Activated CD4-positive, CD25-positive, alpha-beta regulatory T cell treated with anti-CD3 and anti-CD28 coated beads, Interleukin-2, amount 50 U/mL, for 24 hours (primary cell): ENCODE data around the gene ZNF474.

Source experiments
- ATAC-seq, 2 donors: fragments of 150-1000 bp; cut with Tn5 transposase; one replicate each; pipeline ENCODE4 v1.10.0; 2021; ENCODE audit warnings: mild to moderate bottlenecking in 1 of 2, moderate library complexity in 1 of 2

Gene ZNF474

DNA sequence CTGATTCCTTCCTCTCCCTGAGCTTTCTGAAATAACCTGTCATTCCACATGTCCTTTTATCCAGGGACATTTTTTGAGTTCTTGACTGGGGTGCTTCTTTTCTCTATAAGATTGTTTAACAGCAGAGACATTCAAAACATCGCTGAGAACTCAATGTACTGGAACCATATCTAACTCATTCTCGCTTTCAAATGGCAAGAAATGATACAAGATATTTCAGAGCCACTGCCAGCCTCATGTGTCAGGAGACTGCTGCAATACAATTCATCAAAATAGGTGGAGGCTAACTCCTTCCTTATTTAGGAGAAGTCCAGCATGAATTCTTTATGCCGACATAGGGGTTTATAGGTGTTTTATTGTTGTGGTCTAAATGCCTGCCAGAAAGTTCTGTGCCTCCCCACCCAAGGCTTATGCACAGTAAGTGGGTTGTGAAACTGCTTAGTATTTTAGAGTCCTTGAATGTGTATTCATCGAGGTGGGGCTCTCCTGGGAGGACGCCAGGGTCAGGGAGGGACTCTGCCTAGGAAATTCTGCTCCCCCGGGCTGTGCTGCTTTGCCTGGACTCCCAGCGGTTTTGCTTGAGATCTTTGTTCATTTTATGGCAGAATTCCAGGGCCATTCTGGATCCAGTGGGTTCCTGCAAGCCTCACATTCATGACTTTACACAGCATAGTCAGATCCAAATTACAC lies 53.9 kb downstream of the ZNF474 start:
- ATAC-seq, result no peak

DNA sequence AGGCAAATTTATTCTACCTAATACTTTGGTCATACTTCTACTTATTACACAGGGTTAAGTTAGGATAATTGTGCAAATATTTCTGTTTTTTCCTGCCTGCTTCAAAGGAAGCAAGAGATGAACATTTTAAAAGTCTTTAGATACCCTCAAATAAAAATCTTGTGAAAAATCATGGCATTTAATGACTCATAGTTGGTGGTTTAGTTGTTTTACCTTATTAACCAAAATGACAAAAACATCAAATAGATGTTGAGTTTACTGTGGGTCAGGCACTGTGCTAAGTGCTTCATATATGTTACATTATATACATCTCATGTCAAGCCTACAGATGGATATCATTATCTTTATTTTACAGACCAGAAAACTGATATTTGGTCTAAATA lies 54.4 kb downstream of the ZNF474 start:
- ATAC-seq, result no peak

DNA sequence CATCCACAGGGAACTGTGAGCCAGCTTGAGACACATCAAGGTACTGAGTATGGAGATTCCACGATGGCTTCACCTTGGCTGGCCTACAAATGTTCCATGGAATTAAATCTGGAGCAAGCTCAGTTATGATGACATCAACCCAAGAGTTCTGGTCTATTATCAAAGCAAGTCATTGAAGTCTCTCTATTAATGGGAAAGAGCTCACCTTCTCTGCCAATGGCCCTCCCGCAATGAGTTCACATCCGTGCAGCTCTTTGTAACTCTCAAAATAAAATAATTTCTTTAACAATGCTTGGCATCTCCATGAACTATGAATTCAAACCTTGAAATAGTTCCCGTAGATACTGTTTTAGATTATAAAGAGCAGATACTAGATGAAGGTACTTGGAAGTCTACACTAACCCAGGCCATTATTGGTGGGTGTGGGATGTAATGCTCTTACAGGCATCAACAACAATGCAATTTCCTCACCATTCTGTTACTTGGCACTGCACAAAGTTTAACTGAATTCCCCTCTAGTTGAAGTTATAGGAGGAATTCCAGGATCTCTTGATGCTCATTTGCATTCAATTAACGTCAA lies 55.4 kb downstream of the ZNF474 start:
- no peak for ATAC-seq

DNA sequence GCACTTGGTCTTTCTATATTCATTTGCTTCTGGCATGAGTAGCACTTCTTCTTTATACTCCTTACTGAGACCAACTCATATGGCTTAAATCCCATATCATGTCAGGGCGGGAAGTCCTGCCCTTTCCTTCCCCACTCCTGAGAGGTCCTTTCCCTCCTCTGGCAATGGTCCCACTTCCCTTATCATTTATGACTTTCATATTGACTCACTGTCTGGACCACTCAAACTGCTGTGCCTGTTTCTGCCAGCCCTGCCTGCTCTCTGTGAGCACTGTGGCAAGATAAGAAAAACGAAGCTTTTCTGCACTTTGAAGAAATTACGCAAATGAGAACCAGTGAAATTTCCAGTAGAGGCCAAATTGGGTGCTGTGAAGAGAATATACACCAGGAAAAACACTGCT lies 58.1 kb downstream of the ZNF474 start:
- ATAC-seq, result no peak

DNA sequence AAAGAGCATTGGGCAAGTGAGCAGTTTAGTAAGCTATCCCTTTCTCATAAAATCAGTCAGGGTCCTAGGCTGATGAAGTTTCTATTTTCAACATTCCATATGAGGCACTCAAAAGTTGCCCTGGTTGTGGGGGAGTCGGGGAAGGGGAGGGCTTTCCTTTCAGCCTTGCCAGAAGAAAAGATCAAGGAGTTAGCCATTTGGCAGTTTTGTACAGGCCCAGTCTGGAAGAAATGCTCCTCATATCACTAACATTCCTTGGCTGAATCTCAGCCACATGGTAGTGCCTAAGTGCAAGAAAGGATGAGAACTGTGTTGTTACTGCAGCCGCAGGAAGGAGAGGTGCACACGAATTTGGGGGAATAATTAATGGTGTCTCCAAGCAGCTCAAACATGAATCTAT lies 60.8 kb downstream of the ZNF474 start:
- no peak for ATAC-seq

DNA sequence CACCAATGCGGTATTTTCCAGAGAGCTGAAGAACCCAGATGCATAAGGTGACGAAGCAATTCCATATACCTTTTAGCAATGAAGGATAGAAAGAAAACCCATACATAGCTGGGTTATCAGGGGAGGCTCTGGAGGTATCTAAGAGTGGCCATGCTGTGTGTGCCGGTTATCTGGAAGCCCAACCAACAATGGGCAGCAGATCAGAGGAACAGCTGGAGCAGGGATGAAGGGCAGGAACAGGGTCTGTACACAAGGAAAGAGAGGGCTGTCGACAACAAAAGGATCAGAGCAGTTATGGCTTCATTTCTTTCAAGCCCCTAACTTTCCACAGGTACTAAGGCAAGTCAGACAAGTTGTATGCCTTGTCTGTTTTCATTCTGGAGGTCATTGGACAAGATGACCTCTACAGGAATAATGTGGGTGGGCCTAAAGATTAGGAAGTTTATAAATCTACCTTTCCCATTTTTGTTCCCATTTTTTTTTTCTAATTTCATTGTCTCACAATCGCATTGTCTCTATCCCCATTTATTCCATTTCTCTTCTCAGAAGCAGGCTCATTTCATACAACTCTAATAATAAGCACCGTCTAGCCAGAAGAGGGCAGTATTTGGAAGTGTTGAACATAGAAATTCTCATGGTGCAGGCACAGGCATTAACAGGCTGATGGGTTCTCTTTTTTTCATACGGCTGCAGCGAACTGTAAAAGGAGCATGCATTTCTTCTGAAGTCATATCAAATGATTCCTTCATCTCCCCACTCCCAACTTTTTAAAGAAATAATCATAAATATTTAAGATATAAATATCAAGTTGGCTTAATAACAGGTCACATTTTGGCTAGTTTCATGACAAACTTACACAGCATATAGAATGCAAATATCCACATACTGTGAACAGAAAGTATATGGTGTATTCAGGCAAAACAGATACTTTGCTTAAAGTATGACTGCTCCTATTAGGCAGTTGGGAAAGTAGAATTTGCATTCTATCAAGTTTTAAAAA lies 63.5 kb downstream of the ZNF474 start:
- ATAC-seq, result no peak

DNA sequence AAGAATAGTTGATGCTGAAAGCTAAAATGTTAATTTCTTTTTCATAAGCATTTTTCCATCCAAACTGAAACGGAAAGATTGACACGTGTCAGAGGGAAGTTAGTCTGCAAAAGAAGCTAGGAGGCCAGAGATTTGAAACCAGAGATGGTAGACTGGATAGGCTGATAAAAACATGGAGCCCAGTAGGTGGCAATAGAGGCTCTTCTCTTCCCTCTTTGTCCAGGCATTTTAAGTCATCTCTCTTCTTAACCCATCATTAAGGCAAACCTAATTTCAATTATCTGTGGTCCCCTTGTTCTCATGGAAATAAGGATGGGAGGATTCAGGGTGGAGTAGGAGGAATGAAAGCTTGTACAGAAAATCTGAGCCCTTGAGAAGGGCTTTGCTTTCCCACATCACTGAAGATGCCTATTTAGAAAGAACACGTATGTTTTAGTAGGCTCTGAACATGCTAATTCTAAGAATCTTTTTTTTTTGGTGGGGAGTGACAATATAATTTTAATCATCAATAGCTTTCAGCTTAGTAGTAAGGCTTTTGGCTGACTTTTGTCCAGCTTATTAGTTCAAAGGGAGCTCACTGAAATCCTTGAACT lies 66.6 kb downstream of the ZNF474 start:
- no peak for ATAC-seq

DNA sequence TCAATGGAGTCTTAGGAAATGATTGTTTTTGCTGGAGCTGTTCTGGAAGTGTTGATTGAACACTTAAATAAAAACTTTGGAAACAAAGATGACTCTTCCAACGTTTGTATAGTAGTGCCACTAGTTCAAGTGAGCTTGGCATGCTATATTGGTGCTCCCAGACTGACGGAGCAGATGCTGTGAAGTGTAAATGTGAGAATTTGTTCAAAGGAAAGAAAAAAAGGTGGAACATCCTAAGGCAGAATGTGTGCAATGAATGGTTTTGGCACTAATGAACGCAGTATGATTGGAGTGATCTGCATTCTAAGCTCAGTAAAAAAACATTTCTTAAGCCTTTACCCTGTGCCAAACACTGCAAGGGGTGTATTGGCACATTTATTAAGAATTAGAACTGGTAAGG lies 69.8 kb downstream of the ZNF474 start:
- no peak for ATAC-seq

DNA sequence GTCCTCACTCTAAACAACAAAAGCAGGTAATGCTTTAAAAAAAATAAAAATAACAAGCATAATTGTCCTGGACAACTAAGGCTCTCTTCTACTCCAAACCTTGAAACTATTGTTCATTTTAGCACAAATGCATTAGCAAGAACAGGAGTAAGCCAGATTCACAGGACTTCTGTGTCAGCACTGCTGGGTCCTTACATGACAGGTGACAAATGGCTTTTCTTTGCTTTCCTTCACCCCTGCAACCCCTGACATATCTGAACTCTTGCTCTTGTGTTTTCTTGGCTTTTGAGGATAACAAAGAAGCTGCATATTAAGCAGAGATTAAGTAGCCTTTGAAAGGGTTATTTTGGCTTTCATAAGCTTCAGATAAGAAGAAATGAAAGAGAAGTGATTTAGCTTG lies 71.1 kb downstream of the ZNF474 start:
- ATAC-seq, result no peak

DNA sequence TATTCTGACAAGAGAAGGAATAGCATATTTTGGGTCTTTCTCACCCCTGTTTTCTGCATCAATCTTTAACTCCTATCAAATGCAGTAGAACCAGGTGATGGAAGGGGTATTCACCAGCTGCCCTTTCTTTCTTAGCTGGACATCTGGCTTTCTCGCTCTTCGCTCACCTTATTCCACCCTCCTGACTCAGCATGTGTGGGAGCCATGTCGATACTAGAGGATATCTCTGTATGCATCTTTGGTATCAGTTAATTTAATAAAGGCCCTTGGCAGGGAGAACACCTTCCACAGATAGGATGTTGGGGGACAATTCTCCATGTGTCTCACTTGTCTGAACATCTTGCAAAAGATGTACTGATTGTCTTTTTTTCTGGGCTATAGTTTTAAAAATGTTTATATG lies 71.5 kb downstream of the ZNF474 start:
- no peak for ATAC-seq

DNA sequence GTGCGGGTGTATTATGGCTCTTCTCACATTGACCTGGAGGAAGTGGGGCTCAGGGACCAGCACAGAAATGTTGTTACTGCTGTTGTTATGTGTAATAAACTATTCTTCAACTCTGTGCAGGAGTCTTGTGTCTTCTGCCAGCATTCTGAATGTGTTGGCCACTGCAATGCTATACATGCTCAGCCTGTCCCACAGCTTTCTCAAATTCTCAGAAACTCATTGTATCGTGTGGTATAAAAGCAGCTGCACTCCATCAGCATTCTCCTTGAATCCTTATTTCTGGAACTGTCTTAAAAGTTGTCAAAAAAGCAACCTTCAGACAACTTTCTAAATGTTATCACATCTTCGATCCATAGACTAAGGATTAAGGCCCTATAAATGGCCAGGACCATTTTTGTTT lies 72.0 kb downstream of the ZNF474 start:
- ATAC-seq, result no peak

DNA sequence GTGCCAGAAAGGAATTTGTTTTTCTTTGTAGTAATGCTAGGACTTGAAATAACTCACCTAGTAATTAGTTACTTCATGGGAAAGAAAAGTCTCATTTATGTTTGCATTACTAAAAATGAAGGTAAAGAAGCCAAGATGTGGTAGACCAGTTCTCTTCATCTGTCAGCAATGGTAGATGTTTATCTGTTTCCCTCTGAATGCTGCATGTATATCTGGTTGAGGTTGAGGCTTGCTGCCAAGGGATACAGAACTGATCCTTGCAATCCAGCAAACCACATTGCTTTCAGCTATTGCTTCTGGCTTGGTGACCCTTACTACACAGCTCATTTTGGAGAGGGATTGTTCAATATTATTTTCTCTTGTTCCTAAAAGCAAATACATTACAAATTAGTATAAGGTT lies 73.6 kb downstream of the ZNF474 start:
- no peak for ATAC-seq
